HG02884 (cell line): ENCODE data around the gene SERPINE2.
"Not testable (repeated sequence)": the region's sequence is repeated elsewhere in the genome, so short reads cannot be mapped to it uniquely, and the experiment has no call there.

Experiments
- ATAC-seq: cut with Tn5 transposase; IDR thresholded peaks from one replicate; pipeline ENCODE4 v1.9.1; 2021; ENCODE audit warnings: mild to moderate bottlenecking, moderate library complexity; ENCODE audit not compliant: unreplicated experiment

The SERPINE2 gene

DNA sequence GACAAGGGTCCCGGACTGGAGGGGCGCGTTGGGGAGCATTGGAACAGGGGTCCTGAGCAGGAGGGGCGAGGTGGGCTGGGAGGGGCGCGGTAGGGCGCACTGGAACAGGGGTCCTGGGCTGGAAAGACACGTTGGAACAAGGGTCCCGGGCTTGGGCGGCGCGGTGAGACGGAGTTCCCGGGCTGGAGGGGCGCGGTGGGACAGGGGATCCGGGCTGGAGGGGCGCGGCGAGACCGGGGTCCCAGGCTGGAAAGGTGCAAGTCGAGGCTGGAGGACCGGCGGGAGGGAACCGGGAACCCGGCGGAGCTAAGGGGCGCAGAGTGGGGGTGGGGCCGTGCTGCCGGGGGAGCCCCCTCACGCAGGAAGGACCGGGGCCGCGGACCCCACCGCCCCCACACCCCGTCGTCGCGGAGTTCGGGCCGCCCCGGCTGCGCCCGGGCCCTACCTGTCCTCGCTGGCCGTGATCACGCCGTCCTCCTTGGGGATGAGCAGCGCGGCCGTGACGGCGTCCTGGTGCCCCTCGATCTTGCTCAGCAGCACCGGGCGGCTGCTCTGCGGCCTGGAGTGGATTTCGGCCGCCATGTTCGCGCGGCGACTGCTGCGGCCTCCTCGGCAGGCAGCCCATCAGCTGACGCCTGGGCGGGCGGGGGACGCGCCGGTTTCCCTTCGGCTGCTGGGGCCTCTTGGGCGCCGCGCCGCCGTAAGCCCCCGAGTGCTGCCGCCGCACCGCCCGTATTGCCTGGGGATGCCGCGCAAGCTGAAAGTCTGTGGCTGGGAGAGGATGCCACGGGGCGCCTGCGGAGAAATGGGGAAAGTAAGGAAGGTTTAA, 94.2 kb downstream of the SERPINE2 start, which contains the start of gene WDFY1:
TSS of gene WDFY1 (minus strand) at position 633 of the 829 bp plus-strand sequence. CDS start at position 582, 51 bp downstream.
- peak; percentile 77 for ATAC-seq

DNA sequence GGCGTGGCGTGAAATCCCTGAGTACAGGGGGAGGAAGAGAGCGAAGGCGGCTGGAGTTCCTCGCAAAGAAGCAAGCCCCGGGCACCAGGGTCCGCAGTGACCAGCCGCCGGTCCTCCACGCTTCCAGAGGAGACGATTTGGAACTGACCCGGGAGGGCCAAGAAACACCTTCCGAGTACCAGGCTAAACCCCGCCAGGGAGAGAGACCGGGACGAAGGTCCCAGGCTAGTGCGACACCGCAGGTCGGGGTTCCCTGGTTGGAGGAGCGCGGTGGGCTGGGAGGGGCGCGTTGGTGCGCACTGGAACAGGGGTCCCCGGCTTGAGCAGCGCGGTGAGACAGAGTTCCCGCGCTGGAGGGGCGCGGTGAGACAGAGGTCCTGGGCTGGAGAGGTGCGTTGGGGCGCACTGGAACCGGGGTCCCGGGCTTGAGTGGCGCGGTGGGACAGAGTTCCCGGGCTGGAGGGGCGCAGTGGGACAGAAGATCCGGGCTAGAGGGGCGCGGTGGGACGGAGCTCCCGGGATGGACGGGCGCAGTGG, 94.9 kb downstream of the SERPINE2 start:
- no peak for ATAC-seq

DNA sequence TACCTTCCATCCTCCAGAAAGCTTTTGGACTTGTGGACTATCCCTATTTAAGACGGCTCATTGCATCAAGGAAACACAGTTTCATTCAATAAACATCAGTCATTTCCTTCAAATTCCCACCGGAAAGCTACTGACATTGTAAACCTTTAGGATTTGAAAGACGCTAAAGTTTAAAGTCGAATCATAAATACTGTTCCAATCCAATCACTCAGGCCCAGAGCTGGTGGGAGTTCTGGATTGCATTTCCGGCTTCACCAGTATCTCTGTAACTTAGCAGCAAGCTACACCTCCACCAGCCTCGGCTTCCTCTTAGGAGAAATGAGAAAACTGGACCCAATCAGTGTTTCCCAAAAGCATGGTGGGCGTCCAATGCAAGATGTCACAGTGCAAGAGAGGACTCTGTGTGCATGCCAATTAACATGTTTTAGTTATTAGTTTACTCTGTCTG, 95.5 kb downstream of the SERPINE2 start:
- no peak for ATAC-seq

DNA sequence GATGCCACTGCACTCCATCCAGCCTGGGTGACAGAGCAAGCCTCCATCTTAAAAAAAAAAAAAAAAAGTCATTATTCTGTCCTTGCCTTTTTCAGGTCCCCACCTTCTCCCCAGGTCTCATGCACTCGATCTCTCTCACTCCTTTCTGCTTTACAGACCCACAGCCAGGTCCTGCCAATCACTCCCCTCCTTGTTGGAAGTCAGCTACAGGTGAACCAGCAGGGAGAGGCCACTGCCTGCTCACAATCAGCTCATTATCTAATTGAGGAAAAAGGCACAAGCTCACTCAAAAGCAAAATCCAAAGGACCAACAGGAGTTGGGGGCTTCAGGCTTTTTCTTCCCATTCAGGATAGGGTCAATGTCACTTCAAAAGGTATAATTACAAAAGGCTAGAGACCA, 96.0 kb downstream of the SERPINE2 start:
- ATAC-seq = no peak

DNA sequence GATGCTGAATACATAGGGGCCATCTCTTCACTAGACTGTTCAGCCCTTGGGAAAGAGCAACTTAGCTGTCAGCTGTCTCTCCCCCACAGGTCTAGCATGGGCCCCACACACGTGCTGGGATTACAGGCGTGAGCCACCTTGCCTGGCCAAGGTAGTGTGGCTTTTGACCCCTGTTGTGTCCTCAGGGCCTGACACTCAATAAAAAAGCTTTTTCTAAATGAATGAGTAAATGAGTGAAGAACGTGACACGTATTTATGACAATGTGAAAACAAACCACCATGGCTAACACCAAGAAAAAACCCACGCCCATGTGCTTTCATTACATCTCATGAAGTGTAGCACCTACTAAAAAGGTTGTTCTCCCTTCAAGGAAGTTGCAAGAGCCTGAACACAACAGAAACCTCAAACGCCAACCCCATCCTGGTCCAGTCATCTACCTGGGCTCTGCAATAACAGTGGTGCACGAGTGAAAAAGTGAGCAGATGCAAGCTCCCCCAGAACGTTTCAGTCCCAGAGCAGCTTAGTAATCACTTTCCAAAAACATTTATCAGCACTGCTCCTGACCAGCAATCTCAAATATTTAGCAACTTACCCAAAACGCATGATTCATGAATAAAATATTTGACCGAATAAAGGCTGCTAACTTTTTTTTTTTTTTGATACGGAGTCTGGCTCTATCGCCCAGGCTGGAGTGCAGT, 97.4 kb downstream of the SERPINE2 start:
- peak; percentile 55 for ATAC-seq

DNA sequence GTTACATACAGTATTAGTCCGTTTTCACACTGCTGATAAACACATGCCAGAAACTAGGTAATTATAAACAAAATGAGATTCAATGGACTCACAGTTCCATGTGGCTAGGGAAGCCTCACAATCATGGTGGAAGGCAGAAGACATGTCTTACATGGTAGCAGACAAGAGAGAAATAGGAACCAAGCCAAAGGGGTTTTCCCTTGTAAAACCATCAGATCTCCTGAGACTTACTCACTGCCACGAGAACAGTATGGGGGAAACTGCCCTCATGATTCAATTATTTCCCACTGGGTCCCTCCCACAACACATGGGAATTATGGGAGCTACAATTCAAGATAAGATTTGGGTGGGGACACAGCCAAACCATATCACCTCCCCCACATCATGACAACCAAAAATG, 99.6 kb downstream of the SERPINE2 start:
- not testable (repeated sequence) for ATAC-seq

DNA sequence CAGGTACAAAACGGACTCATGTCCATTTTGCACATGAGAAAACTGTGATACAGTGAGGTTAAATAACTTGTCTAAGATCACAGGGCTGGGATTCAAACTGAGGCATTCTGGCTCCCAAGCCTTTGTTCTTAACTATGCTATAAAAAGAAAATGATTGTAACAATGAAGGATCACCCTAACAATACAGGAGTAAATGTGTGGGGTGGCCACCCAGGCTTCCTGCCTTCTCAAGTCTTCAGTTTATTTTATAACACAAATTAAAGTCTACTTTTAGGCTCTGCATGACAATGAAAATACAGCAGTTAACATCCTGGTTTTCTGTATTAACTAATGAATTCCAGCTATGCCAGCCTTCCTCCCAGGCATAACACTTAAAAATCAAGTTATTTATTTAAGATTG, 101.6 kb downstream of the SERPINE2 start:
- no peak for ATAC-seq

DNA sequence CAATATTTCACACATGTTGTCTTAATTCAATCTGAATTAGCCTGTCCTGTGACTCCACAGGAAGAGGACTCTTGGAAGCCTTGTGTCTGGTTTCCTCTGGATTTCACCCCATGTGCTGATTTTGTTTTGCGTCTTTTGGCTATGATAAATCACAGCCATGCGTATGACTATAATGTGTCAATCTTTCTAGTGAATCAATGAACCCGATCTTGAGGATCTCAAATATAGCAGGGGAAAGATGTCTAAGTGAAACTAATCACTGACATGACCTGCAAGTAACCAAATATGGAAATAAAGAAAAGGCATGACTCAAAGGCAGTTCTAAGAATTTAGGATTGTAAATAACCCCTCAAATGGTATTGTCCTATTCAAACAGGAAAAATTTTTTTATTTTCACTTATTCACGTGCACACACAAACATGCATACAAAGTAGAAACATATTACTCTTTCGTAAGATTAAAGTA, 102.2 kb downstream of the SERPINE2 start:
- ATAC-seq = no peak

DNA sequence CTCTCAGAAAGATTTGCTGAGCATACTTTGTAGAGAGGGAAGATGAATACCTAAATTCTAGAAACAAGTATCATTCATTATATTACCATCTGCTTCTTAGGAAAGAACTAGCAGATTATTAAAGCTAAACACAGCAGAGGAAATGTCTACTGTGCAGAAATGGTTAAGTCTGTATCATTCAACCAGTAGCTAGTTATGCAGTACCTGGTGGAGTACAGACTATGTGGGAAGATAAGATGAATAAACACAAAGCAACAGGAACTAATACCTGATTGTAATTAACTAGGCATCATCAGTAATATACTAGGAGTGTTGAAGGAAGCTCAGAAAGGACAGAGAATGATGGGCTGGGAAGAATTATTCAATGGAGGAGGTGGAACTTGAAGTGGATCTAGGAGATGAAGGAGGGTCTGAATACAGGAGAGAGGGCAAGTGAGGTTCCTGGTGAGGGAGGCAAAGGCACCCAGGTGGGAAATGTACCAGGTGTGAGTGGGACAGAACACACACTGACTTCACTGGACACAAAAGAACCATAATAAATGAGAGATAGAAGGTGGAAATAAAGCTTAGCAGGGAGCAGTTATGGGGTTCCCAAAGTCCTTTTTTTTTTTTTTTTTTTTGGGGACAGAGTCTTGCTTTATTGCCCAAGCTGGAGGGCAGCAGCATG, 103.5 kb downstream of the SERPINE2 start:
- ATAC-seq = no peak

DNA sequence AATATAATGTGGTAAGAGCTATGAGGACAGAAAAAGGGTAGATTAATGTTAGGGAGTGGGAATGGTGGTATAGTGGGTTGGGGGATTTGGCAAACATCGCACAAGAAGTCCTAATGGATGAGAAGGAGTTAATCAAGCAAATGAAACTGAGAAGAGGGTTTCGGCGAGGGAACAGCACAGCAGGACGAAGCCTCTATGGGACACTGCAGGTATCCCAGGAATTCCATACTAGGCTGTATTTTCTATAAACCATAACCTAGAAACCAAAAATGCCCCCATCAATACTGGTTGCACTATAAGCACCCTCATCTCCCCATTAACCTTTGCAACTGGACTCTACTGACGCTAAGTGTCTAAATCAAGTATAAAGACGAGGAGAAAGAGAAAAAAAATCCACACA, 104.2 kb downstream of the SERPINE2 start:
- ATAC-seq = no peak

DNA sequence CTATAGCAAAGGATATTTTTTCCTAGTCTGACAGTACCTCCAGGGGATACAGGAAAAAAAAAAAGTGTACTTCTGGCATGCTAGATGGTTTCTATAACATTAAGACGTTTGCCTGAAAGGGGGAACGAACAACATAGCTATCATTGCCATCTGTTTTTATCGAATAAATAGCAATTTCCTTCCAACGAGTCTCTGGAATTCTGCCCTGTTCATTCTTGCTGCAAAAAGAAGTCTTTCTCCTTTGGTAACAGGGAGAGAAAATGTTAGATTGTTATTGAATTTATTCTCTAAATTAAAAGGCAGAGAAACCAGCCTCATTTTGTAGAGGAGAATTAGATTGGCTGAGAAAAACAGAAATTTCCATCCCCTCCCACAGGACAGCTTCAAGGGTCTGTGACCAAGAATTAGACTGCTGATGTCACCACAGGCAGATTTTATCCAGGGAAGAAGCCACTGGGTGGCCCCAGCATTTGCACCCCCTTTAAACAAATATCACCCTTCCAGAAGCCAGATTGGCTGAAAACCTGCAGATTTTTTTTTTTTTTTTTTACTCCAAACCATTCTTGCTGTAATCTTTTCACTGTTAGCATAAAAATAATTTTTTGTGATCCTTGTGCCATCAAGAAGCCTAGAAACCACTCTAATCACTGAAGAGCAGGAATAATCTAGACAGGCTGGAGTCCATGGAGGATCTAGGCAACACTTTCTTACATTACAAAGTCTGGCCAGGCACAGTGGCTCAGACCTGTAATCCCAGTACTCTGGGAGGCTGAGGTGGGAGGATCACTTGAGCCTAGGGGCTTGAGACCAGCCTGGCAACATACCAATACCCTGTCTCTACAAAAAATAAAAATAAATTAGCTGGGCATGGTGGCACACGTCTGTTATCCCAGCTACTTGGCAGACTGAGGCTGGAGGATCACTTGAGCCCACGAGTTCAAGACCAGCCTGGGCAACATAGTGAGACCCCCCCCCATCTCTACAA, 106.0 kb downstream of the SERPINE2 start:
- ATAC-seq = no peak

DNA sequence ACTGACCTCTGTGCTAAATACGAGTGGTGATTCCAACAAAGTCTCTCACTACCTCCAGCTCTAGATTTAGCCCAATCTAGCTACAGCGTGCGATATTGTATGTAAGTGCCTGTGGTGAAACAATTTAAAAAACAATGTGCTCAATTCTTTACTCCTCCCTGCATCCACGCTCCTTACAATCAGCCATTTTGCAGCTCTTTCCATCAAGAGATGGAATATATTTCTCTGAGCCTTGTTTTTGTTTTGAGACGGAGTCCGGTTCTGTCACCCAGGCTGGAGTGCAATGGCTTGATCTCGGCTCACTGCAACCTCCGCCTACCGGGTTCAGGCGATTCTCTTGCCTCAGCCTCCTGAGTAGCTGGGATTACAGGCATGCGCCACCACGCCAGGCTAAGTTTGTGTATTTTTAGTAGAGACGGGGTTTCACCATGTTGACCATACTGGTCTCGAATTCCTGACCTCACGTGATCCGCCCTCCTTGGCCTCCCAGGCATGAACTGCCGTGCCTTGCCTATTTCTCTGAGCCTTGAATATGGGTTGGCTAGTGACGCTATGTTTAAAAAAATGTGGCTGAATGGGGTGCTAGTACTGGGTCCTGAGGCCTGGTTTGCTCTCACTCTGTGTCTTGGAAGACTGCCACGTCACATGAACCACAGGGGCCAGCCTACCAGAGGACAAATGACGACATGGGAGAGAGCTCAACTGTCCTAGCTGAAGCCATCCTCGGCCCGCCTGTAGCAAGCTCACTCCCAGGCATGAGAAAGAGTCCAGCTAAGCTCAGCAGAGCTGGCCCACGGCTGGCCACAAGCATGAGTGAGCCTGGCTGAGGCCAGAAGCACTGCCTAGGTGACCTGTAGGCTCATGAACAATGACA, 108.7 kb downstream of the SERPINE2 start:
- ATAC-seq = no peak

DNA sequence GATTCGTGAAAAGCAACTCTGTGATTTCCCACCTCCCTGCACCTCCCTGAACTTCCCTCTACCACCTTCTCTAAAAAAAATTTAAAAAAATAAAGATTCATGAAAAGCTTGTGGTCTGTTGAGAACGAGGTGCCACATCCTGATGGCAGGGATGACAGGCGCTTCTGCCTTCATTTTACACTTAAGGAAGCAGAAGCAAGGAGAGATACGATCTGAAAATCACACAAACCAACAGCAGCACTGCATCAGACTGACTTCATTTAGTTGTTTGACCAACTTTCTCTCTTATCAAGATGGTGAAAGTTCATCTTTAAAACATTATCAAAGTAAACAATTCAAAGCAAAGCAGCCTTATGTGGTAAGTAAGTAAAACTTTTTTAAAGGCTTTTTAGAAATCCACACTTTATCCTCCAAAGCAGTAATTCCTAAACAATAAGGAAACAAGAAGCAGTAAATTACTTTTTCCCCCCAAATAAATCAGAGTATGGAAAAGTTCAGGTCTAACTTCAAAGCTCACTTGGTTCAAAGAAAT, 109.4 kb downstream of the SERPINE2 start:
- no peak for ATAC-seq

DNA sequence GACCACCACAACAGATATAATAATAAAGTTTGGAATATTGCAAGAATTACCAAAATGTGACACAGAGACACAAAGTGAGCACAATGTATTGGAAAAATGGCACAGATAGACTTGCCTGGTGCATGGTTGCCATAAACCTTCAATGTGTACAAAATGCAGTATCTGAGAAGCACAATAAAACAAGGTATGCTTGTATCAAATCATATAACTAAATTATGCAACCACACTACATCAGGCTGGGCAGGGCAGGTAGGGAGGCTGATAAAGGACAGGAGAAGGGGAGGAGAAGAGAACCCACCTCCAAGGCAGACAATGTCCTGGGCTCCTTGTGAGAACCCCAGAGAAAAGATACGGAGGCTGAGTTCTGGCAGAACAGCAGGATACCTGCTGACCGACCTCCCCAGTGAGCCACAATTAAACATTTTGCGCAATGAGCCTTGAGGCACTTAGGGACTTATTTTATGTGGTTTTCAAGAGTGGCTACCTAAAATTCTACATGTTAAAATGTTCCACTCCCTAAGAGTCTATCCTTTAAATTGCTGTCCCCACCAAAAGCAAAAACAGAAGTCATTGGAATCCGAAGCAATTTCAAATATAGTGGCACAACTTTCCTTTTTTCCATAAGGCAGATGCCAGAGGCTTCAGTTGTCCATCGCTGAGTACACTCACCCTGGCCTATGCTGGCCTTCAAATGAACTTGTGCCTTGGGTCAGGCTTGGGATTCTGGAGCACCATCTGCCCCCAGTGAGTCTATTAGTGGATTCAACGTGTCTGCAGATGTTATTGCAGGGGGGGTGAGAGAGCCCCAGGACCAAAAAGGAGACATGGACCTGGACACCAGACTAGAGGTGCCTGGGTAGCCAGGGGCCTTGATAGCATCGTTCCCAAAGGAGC, 110.7 kb downstream of the SERPINE2 start:
- no peak for ATAC-seq

DNA sequence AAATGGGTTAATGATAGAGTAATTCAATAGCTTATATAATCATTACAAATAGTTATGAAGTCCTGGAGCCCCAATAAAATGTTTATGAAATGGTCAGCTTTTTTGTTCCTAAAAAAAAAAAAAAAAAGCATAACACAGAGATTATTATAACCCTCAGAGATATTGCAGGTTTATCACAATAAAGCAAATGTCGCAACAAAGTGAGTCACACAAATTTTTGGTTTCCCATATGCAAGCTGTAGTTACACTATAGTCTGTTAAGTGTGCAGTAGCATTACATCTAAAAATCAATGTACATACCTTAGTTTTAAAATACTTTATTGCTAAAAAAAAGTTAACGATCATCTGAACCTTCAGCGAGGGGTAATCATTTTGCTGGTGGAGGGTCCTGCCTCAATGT, 114.0 kb downstream of the SERPINE2 start:
- ATAC-seq = no peak
